Stimulated activated CD8-positive, alpha-beta memory T cell treated with anti-CD3 and anti-CD28 coated beads, Interleukin-15, amount 100 ng/mL, for 4 hours (primary cell): ENCODE data around the gene PHACTR1.

ENCODE experiments used
- DNase-seq, 2 donors: peaks; one replicate each; pipeline ENCODE4 v3.0.0-alpha.2; 2020; ENCODE audit warnings: low read depth in 2 of 2

The PHACTR1 gene

GRCh38 chr6:13030396-13030795, 313.8 kb downstream of the PHACTR1 start:
- DNase-seq, result no peak

GRCh38 chr6:13032566-13032965, 316.0 kb downstream of the PHACTR1 start:
- DNase-seq, result no peak

GRCh38 chr6:13033145-13033544, 316.6 kb downstream of the PHACTR1 start:
- no peak for DNase-seq

GRCh38 chr6:13034316-13034715, 317.7 kb downstream of the PHACTR1 start:
- no peak for DNase-seq

GRCh38 chr6:13035606-13036005, 319.0 kb downstream of the PHACTR1 start:
- DNase-seq, result no peak

GRCh38 chr6:13038315-13038714, 321.7 kb downstream of the PHACTR1 start:
- no peak for DNase-seq

GRCh38 chr6:13038741-13039190, 322.2 kb downstream of the PHACTR1 start:
- DNase-seq, result no peak

GRCh38 chr6:13044390-13044789, 327.8 kb downstream of the PHACTR1 start:
- DNase-seq, result no peak

GRCh38 chr6:13044896-13045295, 328.3 kb downstream of the PHACTR1 start:
- DNase-seq, result no peak

GRCh38 chr6:13045676-13046075, 329.1 kb downstream of the PHACTR1 start:
- no peak for DNase-seq

GRCh38 chr6:13046084-13046483, 329.5 kb downstream of the PHACTR1 start:
- DNase-seq, result no peak

GRCh38 chr6:13048113-13048512, 331.5 kb downstream of the PHACTR1 start:
- DNase-seq, result no peak

GRCh38 chr6:13049666-13050254, 333.2 kb downstream of the PHACTR1 start:
- no peak for DNase-seq

GRCh38 chr6:13053006-13053461, 336.5 kb downstream of the PHACTR1 start:
- DNase-seq, result no peak

GRCh38 chr6:13058051-13058450, 341.5 kb downstream of the PHACTR1 start:
- no peak for DNase-seq

GRCh38 chr6:13059026-13059425, 342.5 kb downstream of the PHACTR1 start:
- DNase-seq, result no peak

- DNase-seq, result no peak
Measured at GRCh38 chr6:13063300-13063918, 346.8 kb downstream of the PHACTR1 start.

- no peak for DNase-seq
Measured at GRCh38 chr6:13065581-13065980, 349.0 kb downstream of the PHACTR1 start.

- DNase-seq, result no peak
Measured at GRCh38 chr6:13066050-13066449, 349.5 kb downstream of the PHACTR1 start.

- DNase-seq, result no peak
Measured at GRCh38 chr6:13066820-13067219, 350.3 kb downstream of the PHACTR1 start.

- DNase-seq, result no peak
Measured at GRCh38 chr6:13068586-13069210, 352.1 kb downstream of the PHACTR1 start.

- DNase-seq, result no peak
Measured at GRCh38 chr6:13071550-13072345, 355.2 kb downstream of the PHACTR1 start.
